ENCODE data around the gene PPFIA1. TPM values are rescaled to one million over a fixed set of nuclear protein-coding genes. Genes with fewer than 3 reads are reported as not detected.

Gene PPFIA1
- polyA plus RNA-seq, 2 of the 4 experiments (the other 2 are of a cell fraction), result 23.3 to 45.6 TPM

DNA sequence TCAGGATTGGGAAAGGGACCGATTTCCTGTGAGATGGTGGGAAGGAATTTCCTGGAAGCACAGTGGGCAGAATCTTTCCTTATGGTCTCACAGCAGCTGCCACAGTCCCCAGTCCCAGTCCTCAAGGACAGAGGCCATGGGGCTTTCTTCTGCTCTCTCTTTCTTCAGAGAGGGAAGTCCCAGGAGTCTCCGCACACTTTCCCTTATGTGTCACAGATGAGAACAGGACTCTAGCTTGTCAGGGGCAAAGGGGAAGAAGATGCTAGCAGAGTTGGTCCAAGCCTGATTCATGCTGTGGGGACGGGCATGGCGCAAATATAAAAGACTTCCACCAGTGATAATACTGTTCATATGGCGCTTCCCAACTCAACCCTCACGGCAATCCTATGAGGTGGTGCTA, 7.5 kb upstream of the PPFIA1 start (continued):
- TF ChIP-seq, protein P1, sequence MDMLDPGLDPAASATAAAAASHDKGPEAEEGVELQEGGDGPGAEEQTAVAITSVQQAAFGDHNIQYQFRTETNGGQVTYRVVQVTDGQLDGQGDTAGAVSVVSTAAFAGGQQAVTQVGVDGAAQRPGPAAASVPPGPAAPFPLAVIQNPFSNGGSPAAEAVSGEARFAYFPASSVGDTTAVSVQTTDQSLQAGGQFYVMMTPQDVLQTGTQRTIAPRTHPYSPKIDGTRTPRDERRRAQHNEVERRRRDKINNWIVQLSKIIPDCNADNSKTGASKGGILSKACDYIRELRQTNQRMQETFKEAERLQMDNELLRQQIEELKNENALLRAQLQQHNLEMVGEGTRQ (IDR thresholded peaks at IDR 0.05), result no peak
- no peak for TF ChIP-seq CHD2 (IDR thresholded peaks at IDR 0.05; ENCODE audit: low read length, partially characterized antibody)
- TF ChIP-seq GATA3 (IDR thresholded peaks at IDR 0.05; ENCODE audit: borderline replicate concordance), result no peak
- TF ChIP-seq JUNB (IDR thresholded peaks at IDR 0.05), result no peak
- TF ChIP-seq NFE2L2 (conservative IDR thresholded peaks at IDR 0.05; ENCODE audit: low read length), result no peak
- no peak for TF ChIP-seq EHF (CRISPR knock-in tag; IDR thresholded peaks at IDR 0.05)

DNA sequence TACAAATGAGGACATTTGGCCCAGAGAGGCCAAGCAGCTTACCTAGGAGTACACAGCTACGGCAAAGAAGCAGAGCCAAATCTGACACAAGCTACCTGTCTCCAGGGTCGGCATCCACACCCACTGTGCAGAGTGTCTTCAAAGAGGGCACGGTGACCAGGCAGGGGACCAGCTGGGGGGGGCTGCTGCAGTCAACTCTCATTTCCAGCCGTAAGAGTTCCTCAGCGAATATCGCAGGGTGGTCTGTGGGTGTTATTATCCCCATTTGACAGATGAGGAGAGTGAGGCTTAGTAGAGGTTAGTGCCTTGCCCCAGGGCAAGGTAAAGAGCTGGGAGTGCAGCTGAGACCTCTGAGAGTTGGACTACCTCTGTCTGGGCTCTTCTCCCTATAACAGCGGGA, 7.1 kb upstream of the PPFIA1 start:
- POLR2A ChIA-PET, result interaction anchor here (0.6 kb wide), 1 partner anchor 60 kb away, joined by 5 read pairs; the partner anchor contains the start of gene FADD

DNA sequence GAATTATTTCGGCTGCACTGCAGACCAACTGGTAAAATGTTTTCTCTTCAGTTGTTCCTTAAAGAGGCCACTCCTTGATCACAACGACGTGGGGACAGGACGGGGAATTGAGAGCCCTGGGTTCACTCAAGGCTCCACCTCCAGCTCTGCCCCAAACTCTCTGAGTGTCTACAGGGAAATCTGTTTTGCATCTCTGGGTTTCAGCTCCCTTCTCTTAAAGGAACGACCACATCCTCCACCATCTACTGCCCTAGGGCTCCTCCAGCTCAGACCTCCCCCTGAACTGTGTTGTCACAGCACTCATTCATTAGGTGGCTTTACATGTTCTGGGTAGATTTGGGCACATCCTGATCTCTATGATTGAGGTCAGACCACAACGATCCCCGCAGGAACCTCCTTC, 5.1 kb upstream of the PPFIA1 start:
- peaks cover 4% of the 10 kb centered on the region; the same call in 1 of the 3 replicates for H3K4me1 ChIP-seq
- DNase-seq (ENCODE audit: low read depth in 1 of 2, low spot score in 1 of 2) (no peak), ATAC-seq (no peak), FAIRE-seq (no peak)
- no peaks in the 10 kb centered on the region for H3K9me3 ChIP-seq
- TF ChIP-seq TP53 (CRISPR knock-in tag; IDR thresholded peaks at IDR 0.05), result no peak
- no peak for TF ChIP-seq ZFP36 (IDR thresholded peaks at IDR 0.05; ENCODE audit: borderline replicate concordance, partially characterized antibody)
- ChIA-PET POLR2A (no interaction called here), CTCF (interaction anchor here (1.0 kb wide), 1 partner anchor 69 kb away, joined by 3 read pairs; no protein-coding TSS in a partner anchor)
- no peak overlapping the region for H3K4me2 ChIP-seq
- H3K27ac ChIP-seq, result no peak overlapping the region
- WGBS (ENCODE audit: missing lambda C conversion rate), result 29% methylated on average over 7 of the region's 7 CpGs
- no peak overlapping the region for H3K4me3 ChIP-seq

More for the DNA sequence above, 7.1 kb upstream of the PPFIA1 start:
- CTCF ChIA-PET, result no interaction called here
- no peak for TF ChIP-seq FOSL2 (IDR thresholded peaks at IDR 0.05)
- no peak for TF ChIP-seq FOSL2 (CRISPR knock-in tag; IDR thresholded peaks at IDR 0.05)
- TF ChIP-seq CBX8 (IDR thresholded peaks at IDR 0.05), result no peak
- TF ChIP-seq, protein P2, sequence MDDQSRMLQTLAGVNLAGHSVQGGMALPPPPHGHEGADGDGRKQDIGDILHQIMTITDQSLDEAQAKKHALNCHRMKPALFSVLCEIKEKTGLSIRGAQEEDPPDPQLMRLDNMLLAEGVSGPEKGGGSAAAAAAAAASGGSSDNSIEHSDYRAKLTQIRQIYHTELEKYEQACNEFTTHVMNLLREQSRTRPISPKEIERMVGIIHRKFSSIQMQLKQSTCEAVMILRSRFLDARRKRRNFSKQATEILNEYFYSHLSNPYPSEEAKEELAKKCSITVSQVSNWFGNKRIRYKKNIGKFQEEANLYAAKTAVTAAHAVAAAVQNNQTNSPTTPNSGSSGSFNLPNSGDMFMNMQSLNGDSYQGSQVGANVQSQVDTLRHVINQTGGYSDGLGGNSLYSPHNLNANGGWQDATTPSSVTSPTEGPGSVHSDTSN (IDR thresholded peaks at IDR 0.05), result no peak
- TF ChIP-seq, protein P3, sequence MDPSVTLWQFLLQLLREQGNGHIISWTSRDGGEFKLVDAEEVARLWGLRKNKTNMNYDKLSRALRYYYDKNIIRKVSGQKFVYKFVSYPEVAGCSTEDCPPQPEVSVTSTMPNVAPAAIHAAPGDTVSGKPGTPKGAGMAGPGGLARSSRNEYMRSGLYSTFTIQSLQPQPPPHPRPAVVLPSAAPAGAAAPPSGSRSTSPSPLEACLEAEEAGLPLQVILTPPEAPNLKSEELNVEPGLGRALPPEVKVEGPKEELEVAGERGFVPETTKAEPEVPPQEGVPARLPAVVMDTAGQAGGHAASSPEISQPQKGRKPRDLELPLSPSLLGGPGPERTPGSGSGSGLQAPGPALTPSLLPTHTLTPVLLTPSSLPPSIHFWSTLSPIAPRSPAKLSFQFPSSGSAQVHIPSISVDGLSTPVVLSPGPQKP (IDR thresholded peaks at IDR 0.05; ENCODE audit: low read depth, low read length), result no peak
- no peak for TF ChIP-seq BHLHE40 (IDR thresholded peaks at IDR 0.05; ENCODE audit: low read depth, low read length)
- TF ChIP-seq CEBPB (IDR thresholded peaks at IDR 0.05), result no peak
- no peak for TF ChIP-seq NR3C1 (IDR thresholded peaks at IDR 0.05)
- TF ChIP-seq POLR2A (IDR thresholded peaks at IDR 0.05; ENCODE audit: low read length), result no peak
- no peak for TF ChIP-seq EHMT2 (IDR thresholded peaks at IDR 0.05; ENCODE audit: low read depth)
- TF ChIP-seq KDM5A (IDR thresholded peaks at IDR 0.05), result no peak
- TF ChIP-seq MAZ (IDR thresholded peaks at IDR 0.05; ENCODE audit: borderline replicate concordance, low read depth, low read length), result no peak
- TF ChIP-seq, protein P4, sequence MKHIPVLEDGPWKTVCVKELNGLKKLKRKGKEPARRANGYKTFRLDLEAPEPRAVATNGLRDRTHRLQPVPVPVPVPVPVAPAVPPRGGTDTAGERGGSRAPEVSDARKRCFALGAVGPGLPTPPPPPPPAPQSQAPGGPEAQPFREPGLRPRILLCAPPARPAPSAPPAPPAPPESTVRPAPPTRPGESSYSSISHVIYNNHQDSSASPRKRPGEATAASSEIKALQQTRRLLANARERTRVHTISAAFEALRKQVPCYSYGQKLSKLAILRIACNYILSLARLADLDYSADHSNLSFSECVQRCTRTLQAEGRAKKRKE (CRISPR knock-in tag; IDR thresholded peaks at IDR 0.05; ENCODE audit: low read depth), result no peak
- TF ChIP-seq MYC (IDR thresholded peaks at IDR 0.05; ENCODE audit: borderline replicate concordance, low read length), result no peak
- TF ChIP-seq, protein P1 (IDR thresholded peaks at IDR 0.05), result no peak
- ATAC-seq (no peak), DNase-seq (ENCODE audit: low read depth in 1 of 2, low spot score in 1 of 2) (no peak), FAIRE-seq (no peak)
- Histone ChIP-seq H3K4me3 (no peak overlapping the region), H3K4me2 (no peak overlapping the region), H3K9me3 (no peaks in the 10 kb centered on the region), H3K4me1 (0 out of 3 replicates have a peak, but pooled peaks cover 5% of the 10 kb centered on the region), H3K27ac (no peak overlapping the region)
- WGBS (ENCODE audit: missing lambda C conversion rate), result 76% methylated on average over 7 of the region's 7 CpGs
